ENCODE data around the gene POLD4. TPM values are rescaled to one million over a fixed set of nuclear protein-coding genes. Genes with fewer than 3 reads are reported as not detected.

Gene POLD4
- total RNA-seq, 2 donors from 2014 or later, result 82.1 to 103 TPM

DNA sequence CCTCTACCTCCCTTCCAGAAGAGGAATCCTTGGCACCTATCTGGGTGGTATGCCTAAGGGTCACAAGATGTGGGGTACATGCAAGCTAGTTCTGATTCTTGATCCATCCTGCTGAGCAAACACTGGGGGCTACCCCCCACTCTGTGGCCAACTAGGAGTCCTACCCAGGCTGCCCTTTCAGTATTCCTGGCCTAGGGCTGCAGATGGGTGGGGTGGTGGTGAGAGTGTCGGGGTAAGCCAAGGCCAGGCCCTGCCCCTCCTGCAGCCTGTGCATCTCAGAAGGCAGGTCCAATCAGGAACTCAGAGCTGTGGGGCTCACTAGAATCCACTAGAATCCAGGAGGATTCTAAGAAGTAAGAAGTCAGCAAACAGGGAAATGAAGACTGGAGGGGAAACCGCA is 39.1 kb downstream of the POLD4 start:
- Histone ChIP-seq H3K4me3 (no peak overlapping the region), H3K9me3 (no peaks in the 10 kb centered on the region), H3K27me3 (no peaks in the 10 kb centered on the region), H3K4me1 (peaks cover 14% of the 10 kb centered on the region), H3K27ac (no peak overlapping the region), H3K36me3 (replicated peaks in 1 of 2; ENCODE audit: insufficient read depth in 1 of 2, low read depth in 2 of 2) (peaks cover 0 to 2% of the 10 kb centered on the region in 2 donors)
- TF ChIP-seq, protein P1, sequence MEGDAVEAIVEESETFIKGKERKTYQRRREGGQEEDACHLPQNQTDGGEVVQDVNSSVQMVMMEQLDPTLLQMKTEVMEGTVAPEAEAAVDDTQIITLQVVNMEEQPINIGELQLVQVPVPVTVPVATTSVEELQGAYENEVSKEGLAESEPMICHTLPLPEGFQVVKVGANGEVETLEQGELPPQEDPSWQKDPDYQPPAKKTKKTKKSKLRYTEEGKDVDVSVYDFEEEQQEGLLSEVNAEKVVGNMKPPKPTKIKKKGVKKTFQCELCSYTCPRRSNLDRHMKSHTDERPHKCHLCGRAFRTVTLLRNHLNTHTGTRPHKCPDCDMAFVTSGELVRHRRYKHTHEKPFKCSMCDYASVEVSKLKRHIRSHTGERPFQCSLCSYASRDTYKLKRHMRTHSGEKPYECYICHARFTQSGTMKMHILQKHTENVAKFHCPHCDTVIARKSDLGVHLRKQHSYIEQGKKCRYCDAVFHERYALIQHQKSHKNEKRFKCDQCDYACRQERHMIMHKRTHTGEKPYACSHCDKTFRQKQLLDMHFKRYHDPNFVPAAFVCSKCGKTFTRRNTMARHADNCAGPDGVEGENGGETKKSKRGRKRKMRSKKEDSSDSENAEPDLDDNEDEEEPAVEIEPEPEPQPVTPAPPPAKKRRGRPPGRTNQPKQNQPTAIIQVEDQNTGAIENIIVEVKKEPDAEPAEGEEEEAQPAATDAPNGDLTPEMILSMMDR (IDR thresholded peaks at IDR 0.05), result no peak
- no peak for TF ChIP-seq POLR2A (IDR thresholded peaks at IDR 0.05)
- intact Hi-C loops (cut with DNase I), result loop anchor here (5.0 kb wide), 1 partner anchor 37 kb away; no protein-coding TSS in a partner anchor
- ATAC-seq (no peak), DNase-seq (no peak)
- WGBS, 2 donors, result 65 to 66% methylated on average over 2 of the region's 2 CpGs

DNA sequence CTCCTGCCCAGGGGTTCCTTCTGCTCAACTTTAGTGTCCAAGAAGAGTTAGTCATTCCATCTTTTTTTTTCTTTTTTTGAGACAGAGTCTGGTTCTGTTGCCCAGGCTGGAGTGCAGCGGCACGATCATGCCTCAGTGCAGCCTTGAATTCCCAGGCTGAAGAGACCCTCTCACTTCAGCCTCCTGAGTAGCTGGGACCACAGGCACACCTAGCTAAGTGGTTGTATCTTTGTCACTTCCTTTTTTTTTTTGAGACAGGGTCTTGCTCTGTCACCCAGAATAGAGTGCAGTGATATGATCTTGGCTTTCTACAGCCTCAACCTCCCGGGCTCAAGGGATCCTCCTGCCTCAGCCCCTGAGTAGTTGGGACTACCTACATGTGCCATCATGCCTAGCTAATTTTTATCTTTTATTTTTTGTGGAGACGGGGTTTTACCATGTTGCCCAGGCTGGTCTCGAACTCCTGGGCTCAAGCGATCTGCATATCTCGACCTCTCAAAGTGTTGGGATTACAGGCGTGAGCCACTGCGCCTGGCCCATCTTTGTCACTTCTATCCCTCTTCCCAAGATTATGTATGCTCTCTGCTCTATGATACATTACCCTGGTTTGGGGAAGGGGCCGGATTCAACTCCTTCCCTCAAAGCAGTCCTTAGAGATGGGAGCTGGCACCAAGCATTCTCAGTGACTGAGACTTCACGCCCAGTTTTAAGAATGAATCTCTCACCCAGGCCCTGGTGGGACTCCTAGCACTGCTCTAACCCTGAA is 40.0 kb downstream of the POLD4 start:
- no peak overlapping the region for H3K4me3 ChIP-seq

DNA sequence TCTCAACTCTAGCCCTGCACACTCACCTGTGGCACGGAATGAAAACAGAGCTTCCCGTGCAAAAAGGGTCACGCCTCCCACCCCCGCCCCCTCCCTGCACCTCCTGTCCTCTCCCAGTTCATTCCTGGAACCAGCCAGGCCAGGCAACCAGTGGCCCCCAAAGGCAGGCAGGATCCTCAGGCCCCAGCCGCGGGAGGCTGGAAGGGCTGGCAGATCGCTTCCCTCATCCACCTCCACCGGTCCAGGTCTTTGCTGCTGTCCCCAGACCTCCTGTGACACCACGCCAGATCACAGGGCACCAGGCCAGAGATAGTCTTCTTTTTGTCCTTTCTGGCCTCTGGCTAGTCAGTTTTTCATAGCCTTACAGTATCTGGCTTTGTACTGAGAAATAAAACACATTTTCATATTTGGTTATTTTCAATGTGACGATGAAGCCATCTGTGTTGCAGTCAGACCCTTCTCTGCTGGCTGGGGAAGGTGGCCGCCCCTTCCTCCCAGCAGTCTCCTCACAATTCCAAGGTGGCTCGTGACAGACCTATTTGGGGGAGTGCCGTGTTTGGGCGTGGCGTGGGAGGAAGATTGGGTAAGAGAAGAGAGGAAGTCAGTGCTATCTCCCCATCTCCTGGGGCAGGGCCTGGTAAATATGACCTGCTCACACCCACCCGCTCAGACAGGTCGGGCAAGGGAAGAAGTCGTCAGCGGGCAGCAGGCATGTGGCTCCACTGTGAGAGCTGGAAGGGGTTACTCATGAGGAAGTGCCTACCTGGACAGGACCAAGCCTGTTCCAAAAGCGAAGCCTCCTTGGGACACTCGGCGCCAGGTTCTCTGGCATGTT is 40.9 kb downstream of the POLD4 start:
- H3K9me3 ChIP-seq, result no peaks in the 10 kb centered on the region
- no peaks in the 10 kb centered on the region for H3K27me3 ChIP-seq
- H3K4me1 ChIP-seq, result peaks cover 4% of the 10 kb centered on the region
- intact Hi-C loops (cut with DNase I), result loop anchor here (5.0 kb wide), 1 partner anchor 35 kb away; no protein-coding TSS in a partner anchor
- ATAC-seq (no peak), DNase-seq (peak in 2 of 4 donors; percentile 38 to 47)
- H3K4me3 ChIP-seq, result no peak overlapping the region
- 54 to 61% methylated on average over 16 to 22 of the region's 22 CpGs for whole genome bisulfite sequencing, 2 donors
- H3K36me3 ChIP-seq (replicated peaks in 1 of 2; ENCODE audit: insufficient read depth in 1 of 2, low read depth in 2 of 2), result peaks cover 0 to 4% of the 10 kb centered on the region in 2 donors
- no peak overlapping the region for H3K27ac ChIP-seq
- TF ChIP-seq POLR2A (IDR thresholded peaks at IDR 0.05), result no peak
- TF ChIP-seq, protein P1 (IDR thresholded peaks at IDR 0.05), result no peak

More for the DNA sequence above, 40.0 kb downstream of the POLD4 start:
- Histone ChIP-seq H3K36me3 (replicated peaks in 1 of 2; ENCODE audit: insufficient read depth in 1 of 2, low read depth in 2 of 2) (peaks cover 0 to 2% of the 10 kb centered on the region in 2 donors), H3K9me3 (no peaks in the 10 kb centered on the region), H3K27me3 (no peaks in the 10 kb centered on the region), H3K4me1 (peaks cover 4% of the 10 kb centered on the region), H3K27ac (no peak overlapping the region)
- TF ChIP-seq POLR2A (IDR thresholded peaks at IDR 0.05), result no peak
- TF ChIP-seq, protein P1 (IDR thresholded peaks at IDR 0.05), result no peak
- DNase-seq, result no peak
- WGBS, 2 donors, result 76 to 81% methylated on average over 10 to 11 of the region's 11 CpGs
- intact Hi-C loops (cut with DNase I), result loop anchor here (5.0 kb wide), 1 partner anchor 36 kb away; no protein-coding TSS in a partner anchor
- ATAC-seq, result no peak

DNA sequence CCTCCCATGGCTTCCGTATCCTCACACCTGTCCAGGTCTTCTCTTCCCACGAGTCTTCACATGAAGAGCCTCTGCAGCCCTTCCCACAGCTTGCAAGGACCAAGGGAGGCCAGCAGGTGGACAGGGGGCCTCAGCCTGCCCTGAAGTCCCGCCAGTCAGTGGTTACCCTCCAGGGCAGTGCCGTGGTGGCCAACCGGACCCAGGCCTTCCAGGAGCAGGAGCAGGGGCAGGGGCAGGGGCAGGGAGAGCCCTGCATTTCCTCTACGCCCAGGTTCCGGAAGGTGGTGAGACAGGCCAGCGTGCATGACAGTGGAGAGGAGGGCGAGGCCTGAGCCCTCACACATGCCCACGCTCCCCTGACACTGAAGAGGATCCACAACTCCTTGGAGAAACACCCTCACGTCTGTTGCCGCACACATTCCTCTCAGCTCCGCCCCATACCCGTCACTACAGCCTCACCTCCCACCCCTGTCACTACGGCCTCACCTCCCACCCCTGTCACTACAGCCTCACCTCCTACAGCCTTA is 41.7 kb downstream of the POLD4 start:
- Histone ChIP-seq H3K4me1 (peaks cover 4% of the 10 kb centered on the region), H3K27me3 (no peaks in the 10 kb centered on the region), H3K27ac (no peak overlapping the region), H3K9me3 (no peaks in the 10 kb centered on the region), H3K4me3 (no peak overlapping the region), H3K36me3 (replicated peaks in 1 of 2; ENCODE audit: insufficient read depth in 1 of 2, low read depth in 2 of 2) (peaks cover 0 to 7% of the 10 kb centered on the region in 2 donors)
- DNase-seq (no peak), ATAC-seq (no peak)
- WGBS, 2 donors, result 89 to 92% methylated on average over 15 of the region's 15 CpGs
- TF ChIP-seq, protein P1 (IDR thresholded peaks at IDR 0.05), result no peak
- no peak for TF ChIP-seq POLR2A (IDR thresholded peaks at IDR 0.05)
- intact Hi-C loops (cut with DNase I), result loop anchor here (5.0 kb wide), 1 partner anchor 34 kb away; no protein-coding TSS in a partner anchor
